Fibroblast of lung (primary cell): Measurements from ENCODE around the gene NUP205.

ENCODE experiments used
- EZH2 ChIP-seq: IDR thresholded peaks from 2 replicates; pipeline ENCODE4 v1.5.1; 2012; ENCODE audit warnings: low read length, control low read depth, mild to moderate bottlenecking; ENCODE audit errors: missing control alignments
- TF ChIP-seq, protein P1 (sequence below), 2 donors: IDR thresholded peaks in 1 of 2; conservative IDR thresholded peaks in 1 of 2; 1 replicate in 1 of 2; 2 replicates in 1 of 2; pipeline ENCODE4 v1.5.1; 2011 to 2012; ENCODE audit warnings: low read length in 2 of 2, control low read depth in 1 of 2, inconsistent platforms in 1 of 2, low read depth in 1 of 2, mild to moderate bottlenecking in 1 of 2

DNA sequence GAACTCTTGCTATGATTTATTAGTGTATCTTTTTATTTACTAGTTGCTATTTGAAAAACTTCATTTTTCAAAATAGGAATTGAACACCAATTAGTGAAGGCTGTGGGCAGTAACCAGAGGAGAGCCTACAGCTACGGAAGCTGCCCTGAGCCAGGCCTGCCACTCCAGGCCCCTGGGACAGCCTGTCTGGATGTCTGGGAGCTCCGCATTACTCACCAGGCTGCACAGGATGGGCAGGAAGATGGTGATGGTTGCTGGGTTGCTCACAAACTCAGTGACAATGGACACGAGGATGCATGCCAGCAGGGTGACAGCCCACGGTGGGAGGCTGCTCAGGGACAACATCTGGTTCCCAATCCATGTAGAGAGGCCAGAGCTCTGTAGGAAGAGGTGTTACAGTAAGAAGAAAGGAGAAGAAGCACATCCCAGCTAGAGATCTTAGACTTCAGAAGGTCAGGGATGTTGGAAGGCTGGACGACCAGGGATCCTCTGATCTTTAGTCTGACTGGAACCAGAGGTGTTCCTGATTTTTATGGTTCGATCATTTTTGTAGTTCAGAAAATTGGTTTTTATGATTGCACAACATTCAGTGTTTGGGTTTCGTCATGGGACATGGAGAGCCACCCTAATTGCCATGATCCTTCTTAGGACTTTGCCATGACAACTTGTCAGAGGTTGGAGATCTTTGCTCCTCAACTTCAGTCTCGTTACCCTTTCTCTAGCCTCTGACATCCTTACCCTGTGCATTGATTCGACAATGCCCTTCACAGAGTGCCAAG, 127.8 kb downstream of the NUP205 start:
- TF ChIP-seq, protein P1, sequence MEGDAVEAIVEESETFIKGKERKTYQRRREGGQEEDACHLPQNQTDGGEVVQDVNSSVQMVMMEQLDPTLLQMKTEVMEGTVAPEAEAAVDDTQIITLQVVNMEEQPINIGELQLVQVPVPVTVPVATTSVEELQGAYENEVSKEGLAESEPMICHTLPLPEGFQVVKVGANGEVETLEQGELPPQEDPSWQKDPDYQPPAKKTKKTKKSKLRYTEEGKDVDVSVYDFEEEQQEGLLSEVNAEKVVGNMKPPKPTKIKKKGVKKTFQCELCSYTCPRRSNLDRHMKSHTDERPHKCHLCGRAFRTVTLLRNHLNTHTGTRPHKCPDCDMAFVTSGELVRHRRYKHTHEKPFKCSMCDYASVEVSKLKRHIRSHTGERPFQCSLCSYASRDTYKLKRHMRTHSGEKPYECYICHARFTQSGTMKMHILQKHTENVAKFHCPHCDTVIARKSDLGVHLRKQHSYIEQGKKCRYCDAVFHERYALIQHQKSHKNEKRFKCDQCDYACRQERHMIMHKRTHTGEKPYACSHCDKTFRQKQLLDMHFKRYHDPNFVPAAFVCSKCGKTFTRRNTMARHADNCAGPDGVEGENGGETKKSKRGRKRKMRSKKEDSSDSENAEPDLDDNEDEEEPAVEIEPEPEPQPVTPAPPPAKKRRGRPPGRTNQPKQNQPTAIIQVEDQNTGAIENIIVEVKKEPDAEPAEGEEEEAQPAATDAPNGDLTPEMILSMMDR (conservative IDR thresholded peaks at IDR 0.05 in 1 of 2, IDR thresholded peaks at IDR 0.05 in 1 of 2; ENCODE audit: low read depth in 1 of 2, low read length in 2 of 2) = no peak
- TF ChIP-seq EZH2 = no peak
